ENCODE results near the gene ADCY6.

DNA sequence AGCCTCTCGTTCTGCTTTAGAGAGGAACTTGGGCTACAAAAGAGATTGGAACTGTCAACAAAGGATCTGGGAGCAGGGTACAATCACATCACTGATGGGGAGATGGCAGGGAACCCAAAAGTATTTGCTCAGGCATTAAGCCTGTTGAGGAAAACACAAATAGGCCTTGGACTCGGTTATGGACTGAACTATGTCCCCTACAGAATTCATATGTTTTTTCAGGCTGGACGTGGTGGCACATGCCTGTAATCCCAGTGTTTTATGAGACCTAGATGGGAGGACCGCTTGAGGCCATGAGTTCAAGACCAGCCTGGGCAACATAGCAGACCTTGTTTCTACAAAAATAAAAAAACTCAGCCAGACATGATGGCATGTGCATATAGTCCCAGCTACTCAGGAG lies 49.2 kb upstream of the ADCY6 start:
- no peak for TF ChIP-seq TAF1 (IDR thresholded peaks at IDR 0.05; ENCODE audit: low read depth)
- TF ChIP-seq, protein P1, sequence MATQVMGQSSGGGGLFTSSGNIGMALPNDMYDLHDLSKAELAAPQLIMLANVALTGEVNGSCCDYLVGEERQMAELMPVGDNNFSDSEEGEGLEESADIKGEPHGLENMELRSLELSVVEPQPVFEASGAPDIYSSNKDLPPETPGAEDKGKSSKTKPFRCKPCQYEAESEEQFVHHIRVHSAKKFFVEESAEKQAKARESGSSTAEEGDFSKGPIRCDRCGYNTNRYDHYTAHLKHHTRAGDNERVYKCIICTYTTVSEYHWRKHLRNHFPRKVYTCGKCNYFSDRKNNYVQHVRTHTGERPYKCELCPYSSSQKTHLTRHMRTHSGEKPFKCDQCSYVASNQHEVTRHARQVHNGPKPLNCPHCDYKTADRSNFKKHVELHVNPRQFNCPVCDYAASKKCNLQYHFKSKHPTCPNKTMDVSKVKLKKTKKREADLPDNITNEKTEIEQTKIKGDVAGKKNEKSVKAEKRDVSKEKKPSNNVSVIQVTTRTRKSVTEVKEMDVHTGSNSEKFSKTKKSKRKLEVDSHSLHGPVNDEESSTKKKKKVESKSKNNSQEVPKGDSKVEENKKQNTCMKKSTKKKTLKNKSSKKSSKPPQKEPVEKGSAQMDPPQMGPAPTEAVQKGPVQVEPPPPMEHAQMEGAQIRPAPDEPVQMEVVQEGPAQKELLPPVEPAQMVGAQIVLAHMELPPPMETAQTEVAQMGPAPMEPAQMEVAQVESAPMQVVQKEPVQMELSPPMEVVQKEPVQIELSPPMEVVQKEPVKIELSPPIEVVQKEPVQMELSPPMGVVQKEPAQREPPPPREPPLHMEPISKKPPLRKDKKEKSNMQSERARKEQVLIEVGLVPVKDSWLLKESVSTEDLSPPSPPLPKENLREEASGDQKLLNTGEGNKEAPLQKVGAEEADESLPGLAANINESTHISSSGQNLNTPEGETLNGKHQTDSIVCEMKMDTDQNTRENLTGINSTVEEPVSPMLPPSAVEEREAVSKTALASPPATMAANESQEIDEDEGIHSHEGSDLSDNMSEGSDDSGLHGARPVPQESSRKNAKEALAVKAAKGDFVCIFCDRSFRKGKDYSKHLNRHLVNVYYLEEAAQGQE (IDR thresholded peaks at IDR 0.05; ENCODE audit: low read depth) = no peak
